Activated naive CD4-positive, alpha-beta T cell (primary cell): ENCODE measurements around the gene COL4A2.

Experiments used
- DNase-seq, 4 experiments: peaks; one replicate each; lab custom pipeline; 2025; lab: John Stamatoyannopoulos, UW

COL4A2 gene

GRCh38 chr13:110272227-110272626, 34.9 kb upstream of the COL4A2 start:
- DNase-seq = no peak

GRCh38 chr13:110272651-110273050, 34.4 kb upstream of the COL4A2 start:
- DNase-seq = no peak

GRCh38 chr13:110273254-110273653, 33.8 kb upstream of the COL4A2 start:
- DNase-seq = no peak

GRCh38 chr13:110274687-110275086, 32.4 kb upstream of the COL4A2 start:
- no peak for DNase-seq

GRCh38 chr13:110275931-110276552, 31.0 kb upstream of the COL4A2 start:
- no peak for DNase-seq

- DNase-seq = no peak
These were observed 30.5 kb upstream of the COL4A2 start for GRCh38 chr13:110276553-110276950.

- DNase-seq = no peak
These were observed 29.6 kb upstream of the COL4A2 start for GRCh38 chr13:110277357-110277975.

- DNase-seq = no peak
These were observed 28.2 kb upstream of the COL4A2 start for GRCh38 chr13:110278859-110279258.

GRCh38 chr13:110279684-110280083, 27.4 kb upstream of the COL4A2 start:
- no peak for DNase-seq

- no peak for DNase-seq
These were observed 26.8 kb upstream of the COL4A2 start for GRCh38 chr13:110280231-110280813.

GRCh38 chr13:110280985-110281688, 25.9 kb upstream of the COL4A2 start:
- no peak for DNase-seq

- DNase-seq = no peak
These were observed 25.3 kb upstream of the COL4A2 start for GRCh38 chr13:110281736-110282135.

- DNase-seq = no peak
These were observed 24.7 kb upstream of the COL4A2 start for GRCh38 chr13:110282316-110282841.

- no peak for DNase-seq
These were observed 23.2 kb upstream of the COL4A2 start for GRCh38 chr13:110283736-110284517.

- DNase-seq = no peak
These were observed 22.2 kb upstream of the COL4A2 start for GRCh38 chr13:110284779-110285484.

GRCh38 chr13:110285991-110286832, 20.9 kb upstream of the COL4A2 start:
- DNase-seq = no peak

GRCh38 chr13:110286833-110287819, 20.0 kb upstream of the COL4A2 start:
- no peak for DNase-seq

- no peak for DNase-seq
These were observed 17.9 kb upstream of the COL4A2 start for GRCh38 chr13:110289174-110289573.

GRCh38 chr13:110289661-110290060, 17.4 kb upstream of the COL4A2 start:
- DNase-seq = no peak
